HG02938 (cell line): ENCODE data around the gene ANKRD18B.
"Not testable (repeated sequence)": the region's sequence is repeated elsewhere in the genome, so short reads cannot be mapped to it uniquely, and the experiment has no call there.

Experiments used
- ATAC-seq: cut with Tn5 transposase; IDR thresholded peaks from one replicate; pipeline ENCODE4 v1.9.1; 2021; ENCODE audit warnings: mild to moderate bottlenecking, moderate library complexity; ENCODE audit not compliant: unreplicated experiment

ANKRD18B gene

DNA sequence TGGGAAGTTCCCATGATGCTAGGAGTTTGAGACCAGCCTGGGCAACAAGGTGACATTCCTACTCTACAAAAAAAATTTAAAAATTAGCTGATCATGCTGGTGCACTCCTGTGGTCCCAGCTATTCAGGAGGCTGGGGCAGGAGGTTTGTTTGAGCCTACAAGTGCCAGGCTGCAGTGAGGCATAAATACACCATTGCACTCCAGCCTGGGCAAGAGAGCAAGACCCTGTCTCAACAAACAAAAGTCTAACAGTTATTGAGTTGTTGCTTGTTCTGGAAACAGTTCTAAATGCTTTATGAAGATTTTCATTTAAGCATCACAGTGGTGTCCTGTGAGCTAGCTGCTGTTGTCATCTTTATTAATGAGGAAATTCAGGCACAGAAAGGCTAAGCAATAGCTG, 4.0 kb downstream of the ANKRD18B start:
- ATAC-seq: not testable (repeated sequence)

DNA sequence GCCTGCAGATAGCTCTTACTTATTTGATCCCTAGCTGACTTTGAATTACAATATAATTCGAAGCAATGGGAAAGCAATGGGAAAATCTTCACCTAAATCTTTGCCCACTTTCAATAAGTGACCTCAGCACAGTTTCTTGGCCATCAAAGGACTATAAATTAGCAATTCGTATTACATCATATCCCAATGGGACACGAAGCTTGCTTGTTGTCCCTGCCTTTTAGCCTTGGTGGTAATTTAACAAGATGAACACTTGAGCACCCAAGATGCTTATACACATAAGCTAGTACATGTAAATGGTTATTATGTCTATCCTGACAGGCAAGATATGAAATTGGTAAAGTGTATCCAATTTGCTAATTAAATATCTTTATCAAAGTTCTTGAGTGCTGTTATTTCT, 9.9 kb downstream of the ANKRD18B start:
- ATAC-seq: not testable (repeated sequence)

DNA sequence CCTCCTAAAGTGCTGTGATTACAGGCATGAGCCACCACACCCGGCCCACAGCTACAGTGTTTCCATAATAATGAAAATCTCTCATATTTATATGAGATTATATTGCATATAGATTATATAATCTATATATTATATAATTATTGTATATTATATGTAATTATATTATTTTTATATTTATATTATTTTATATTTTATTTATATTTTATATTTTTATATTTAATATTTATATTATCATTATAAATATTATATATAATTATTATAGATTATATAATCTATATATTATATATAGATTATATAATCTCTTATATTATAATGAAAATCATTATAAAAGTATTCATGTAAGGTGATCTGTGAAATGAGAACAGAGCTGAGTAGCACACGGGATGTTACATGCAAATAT, 11.5 kb downstream of the ANKRD18B start:
- no peak for ATAC-seq

DNA sequence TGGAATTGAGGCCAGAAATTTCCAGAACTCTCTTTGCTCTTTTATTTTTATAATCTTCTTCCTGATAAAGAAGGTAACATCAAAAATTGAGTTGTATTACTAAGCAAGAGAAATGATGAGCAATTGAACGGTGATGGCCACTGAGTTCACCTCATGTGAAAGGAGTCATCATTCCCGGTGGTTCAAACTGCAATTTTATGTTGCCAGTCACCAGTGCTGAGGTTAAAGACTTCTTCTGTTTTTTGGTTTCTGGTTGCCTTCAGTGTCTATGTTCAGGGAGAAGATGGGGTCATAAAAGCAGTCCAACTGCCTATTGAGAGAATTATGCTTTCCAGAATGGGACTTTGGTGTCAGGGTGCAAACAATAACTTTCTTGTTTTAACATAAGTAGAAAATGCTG, 19.4 kb downstream of the ANKRD18B start:
- not testable (repeated sequence) for ATAC-seq

DNA sequence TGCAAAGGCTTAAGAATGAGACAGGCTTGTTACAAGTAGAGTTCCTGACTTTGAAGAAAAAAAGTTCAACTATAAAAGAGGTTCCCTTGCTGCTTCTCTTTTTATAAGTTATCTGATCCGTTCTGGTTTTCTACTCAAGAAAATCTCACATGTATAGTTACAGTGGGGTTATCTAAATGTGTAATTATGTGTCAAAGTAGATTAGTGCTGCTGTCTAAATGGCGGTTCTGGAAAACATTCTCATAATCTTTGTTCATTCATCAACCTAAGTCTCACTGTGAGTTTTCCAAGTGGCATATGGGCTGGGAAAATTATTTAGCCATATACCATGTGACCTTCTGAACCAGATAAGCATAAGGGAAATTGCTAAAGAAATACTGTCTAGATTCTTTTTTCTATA, 21.7 kb downstream of the ANKRD18B start:
- ATAC-seq: not testable (repeated sequence)

DNA sequence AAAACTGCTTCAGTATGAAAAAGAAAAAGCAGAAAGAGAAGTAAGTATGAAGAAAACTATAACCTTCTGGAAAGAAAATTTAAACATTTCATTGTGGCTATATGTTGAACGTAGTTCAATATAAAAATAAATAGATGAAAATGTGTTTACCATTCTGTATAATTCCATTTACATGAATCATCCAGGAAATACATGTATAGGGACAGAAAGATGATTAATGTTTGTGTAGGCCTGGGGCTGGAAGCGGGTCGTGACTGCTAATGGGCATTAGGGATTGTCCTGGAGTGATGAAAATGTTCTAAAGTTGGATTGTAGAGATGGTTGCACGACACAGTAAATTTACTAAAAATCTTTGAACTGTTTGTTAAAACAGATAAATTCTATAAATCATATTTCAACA, 24.8 kb downstream of the ANKRD18B start:
- not testable (repeated sequence) for ATAC-seq

DNA sequence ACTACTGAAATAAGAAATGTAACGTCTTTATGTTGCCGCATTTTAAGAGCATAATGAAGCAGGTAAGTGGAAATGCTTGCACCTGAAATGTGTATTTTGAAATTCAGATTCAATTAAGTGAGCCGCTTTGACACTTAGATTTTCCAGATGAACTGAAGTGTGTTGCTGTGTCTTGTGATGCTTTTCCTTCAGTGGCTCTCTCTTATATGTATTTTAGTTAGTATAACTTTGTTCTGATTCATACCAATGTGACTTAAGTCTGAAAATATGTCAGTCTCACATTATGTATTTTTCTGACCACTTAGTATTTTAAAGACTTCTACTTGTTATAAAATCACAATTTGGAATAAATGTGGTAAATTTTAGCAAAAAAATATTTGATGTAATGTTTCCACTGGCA, 25.4 kb downstream of the ANKRD18B start:
- ATAC-seq: not testable (repeated sequence)

DNA sequence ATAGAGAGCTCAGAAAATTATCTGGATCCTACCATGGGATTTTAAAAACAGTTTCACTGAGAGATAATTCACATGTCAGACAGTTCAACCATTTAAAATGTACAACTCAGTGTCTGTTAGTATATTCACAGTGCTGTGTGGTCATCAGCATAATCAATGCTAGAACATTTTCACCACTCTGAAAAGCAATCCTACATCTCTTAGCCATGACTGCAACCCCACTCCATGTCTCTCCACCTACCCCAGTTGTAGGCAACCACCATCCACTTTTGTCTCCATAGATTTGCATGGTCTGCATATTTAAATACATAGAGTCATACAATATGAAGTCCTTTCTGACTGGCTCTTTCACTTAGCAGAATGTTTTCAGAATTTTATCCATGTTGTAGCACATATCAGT, 27.1 kb downstream of the ANKRD18B start:
- ATAC-seq: not testable (repeated sequence)

DNA sequence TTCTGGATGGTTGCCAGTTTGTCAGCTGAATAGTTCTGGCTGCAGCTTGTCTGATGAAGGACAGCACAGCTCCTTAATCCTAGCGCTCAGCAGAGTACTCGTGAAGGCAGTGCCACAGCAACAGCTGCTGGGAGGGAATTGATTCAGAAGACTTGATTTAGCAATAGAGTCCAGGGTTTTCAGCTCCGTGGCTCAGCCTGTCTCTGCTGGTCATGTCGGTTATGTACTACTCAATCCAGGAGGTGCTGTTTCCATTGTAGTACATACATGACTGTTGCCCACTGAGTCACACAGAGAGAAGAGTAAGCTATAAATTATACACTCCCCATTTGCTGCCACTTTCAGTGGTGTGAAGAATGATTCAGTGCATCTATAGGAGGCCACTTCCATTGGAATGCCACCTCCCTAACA, 28.3 kb downstream of the ANKRD18B start:
- ATAC-seq: not testable (repeated sequence)

DNA sequence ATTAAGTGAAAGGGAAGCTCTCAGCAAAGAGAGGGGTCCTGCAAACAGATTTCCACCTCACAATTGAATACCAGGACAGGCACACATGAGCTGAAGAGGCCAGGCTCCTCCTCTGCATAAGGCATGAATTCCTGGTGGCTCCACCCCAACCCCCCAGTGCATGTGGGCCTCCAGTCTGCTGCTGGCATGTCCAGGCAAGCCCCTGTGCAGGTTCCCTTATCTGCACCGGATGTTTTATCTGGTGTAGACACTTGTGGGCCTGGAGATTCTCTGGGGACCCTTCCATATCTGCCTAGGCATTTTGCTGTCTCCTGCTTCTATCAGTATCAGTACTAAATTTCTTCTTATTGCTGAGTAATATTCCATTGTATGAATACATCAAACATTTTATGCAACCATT, 36.2 kb downstream of the ANKRD18B start:
- not testable (repeated sequence) for ATAC-seq

DNA sequence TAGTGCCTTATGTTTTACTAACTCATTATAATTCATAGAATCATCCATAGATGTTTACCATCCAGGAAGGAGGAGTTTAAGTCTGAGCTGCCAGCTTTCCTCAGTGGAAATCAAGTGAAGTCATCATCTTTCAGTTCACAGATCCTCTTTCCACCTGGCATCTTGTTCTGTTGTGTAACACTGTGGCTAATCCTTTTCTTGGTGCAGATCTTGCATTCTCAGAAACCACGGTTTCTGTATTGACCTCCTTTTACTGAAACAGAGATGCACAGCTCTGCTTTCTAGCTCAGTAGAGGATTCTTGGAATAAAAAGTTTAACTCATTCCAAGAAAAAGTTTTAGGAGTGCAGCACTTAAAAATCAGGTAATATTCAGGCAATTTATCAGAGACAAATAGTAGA, 38.1 kb downstream of the ANKRD18B start:
- ATAC-seq: not testable (repeated sequence)

DNA sequence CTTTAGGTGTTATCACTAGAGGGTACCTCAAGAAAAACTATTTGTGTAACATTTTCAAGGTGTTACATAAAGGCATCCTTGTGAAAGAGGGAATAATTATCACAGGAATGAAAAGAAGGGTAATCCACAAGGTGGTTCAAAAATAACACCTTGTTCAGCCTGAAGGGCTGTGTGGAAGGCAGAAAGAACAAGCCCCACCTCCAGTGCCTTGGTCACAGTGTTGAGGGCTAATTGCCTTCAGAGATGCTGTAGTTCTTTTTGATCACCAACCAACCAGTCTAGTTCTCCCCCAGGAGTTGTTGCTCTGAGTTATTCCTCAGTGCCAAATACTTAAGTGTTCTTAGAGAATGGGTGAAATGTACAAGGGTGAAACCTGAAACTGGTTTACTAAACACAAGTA, 43.7 kb downstream of the ANKRD18B start:
- ATAC-seq: not testable (repeated sequence)

DNA sequence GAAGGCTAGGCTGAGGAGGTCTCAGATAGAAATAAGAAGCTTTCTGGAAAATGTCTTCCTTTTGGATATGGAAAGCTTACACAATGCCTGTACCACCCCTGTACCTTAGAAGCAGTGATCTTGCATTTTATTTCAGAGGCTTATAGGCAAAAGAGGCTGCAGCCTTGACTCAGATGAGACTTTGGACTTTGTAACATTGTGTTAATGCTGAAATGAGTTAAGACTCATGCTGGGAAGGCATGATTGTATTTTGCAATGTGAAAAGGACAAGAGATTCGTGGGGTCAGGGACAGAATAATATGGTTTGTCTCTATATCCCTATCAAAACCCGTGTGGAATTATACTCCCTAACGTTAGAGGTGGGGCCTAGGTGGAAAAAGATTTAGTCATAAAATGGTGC, 53.7 kb downstream of the ANKRD18B start:
- not testable (repeated sequence) for ATAC-seq

DNA sequence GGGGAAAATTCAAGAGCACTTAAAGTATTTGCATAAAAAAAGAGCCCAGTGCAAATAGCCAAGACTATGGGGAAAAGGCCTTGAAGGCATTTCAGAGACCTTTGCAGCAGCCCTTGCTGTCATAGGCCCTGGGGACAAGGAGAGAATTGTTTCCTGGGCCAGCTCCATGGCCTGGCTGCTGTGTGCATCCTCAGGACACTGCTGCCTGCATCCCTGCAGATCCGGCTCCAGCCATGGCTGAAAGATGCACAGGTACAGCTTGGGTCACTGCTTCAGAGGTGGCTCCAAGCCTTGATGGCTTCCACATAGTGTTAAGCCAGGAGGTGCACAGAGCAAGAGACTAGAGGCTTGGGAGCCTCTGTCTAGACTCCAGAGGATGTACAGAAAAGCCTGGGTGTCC, 55.9 kb downstream of the ANKRD18B start:
- not testable (repeated sequence) for ATAC-seq

DNA sequence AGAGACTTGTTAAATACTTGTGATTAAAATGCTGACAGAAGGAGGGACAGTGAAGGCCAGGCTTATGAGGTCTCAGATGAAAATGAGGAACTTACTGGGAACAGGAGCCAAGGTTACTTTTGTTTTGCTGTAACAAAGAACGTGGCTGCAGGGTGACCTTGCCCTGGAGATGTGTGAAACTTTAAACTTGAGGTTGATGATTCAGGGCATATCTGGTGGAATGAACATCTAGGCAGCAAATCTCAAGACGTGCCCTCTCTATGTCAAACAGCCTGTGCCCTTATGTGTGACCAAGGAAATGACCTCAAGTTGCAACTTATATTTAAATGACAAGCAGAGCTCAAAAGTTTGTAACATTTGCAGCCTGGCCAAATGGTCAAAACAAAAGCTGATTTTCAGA, 58.6 kb downstream of the ANKRD18B start:
- ATAC-seq: not testable (repeated sequence)

DNA sequence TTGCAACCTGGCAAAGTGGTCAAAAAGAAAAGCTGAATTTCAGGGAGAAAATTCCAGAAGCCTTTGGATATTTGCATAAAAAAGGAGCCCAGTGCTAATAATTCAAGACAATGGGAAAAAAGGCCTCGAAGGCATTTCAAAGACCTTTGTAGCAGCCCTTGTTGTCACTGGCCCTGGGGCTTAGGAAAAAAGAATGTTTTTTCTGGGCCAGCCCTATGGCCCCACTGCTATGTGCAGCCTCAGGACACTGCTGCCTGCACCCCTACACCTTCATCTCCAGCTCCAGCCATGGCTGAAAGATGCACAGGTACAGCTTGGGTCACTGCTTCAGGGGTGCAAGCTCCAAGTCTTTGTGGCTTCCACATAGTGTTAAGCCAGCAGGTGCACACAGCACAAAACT, 62.1 kb downstream of the ANKRD18B start:
- ATAC-seq: not testable (repeated sequence)

DNA sequence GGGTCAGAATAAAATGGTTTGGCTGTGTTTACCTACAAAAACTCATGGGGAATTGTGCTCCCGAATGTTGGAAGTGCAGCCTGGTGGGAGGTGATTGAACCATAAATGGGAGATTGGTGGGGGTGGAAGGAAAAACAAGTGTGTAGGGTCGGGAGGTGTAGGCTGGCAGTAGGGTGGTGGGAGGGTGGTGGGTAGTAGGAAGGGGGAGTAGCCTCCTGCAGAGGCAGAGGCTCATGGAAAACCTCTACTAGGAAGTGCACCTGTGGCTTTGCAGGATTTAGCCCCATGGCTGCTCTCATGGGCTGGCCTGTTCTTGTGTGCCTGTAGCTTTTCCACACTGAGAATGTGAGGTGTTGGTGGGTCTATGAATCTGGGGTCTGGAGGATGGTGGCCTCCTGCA, 63.7 kb downstream of the ANKRD18B start:
- ATAC-seq: not testable (repeated sequence)

DNA sequence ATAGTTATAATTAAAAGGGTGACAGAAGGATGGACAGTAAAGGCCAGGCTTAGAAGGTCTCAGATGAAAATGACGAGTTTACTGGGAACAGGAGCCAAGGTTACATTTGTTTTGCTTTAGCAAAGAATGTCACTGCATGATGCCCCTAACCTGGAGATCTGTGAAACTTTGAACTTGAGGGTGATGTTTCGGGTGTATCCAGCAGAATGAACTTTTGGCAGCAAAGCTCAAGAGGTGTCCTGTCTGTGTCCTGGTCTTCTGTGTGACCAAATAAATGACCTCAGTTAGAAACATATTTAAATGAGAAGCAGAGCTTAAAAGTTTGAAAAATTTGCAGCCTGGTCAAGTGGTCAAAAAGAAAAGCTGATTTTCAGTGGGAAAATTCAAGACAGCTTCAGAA, 64.8 kb downstream of the ANKRD18B start:
- not testable (repeated sequence) for ATAC-seq

DNA sequence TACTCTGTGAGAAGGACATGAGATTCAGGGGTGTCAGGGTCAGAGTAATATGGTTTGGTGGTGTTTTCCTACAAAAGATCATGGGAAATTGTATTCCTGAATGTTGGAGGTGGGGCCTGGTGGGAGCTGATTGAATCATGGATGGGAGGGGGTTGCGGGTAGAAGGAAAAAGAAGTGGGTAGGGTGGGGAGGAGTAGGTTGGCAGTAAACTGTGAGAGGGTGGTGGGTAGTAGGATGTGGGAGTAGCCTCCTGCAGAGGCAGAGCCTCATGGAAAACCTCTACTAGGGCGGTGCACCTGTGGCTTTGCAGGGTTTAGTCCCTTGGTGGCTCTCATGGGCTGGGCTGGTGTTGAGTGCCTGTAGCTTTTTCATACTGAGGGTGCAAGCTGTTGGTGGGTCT, 66.8 kb downstream of the ANKRD18B start:
- not testable (repeated sequence) for ATAC-seq

DNA sequence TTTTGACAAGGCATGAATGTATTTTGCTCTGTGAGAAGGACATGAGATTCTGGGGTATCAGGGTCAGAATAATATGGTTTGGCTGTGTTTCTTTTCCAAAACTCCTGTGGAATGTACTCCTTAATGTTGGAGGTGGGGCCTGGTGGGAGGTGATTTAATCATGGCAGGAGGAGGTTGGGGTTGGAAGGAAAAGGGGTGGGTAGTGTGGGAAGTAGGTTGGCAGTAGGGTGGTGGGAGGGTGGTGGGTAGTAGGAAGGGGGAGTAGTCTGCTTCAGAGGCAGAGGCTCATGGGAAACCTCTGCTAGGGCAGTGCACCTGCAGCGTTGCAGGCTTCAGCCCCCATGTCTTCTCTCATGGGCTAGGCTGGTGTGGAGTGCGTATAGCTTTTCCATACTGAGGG, 72.9 kb downstream of the ANKRD18B start:
- not testable (repeated sequence) for ATAC-seq

DNA sequence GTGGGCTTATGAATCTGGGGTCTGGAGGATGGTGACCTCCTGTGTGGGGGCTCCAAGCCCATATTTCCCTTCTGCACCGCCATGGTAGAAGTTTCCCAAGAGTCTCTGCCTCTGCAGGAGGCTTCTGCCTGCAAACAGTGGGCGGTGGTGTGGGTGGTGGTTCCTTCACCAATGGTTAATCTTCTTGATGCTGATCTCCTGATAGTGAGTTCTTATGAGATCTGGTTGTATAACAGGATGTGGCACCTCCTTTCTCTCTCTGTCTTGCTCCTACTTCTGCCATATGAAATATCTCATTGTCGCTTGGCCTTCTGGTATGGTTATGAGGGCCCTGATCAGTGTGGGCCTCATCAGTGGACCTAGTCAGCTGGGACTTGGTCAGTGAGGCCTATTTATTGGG, 73.3 kb downstream of the ANKRD18B start:
- not testable (repeated sequence) for ATAC-seq

DNA sequence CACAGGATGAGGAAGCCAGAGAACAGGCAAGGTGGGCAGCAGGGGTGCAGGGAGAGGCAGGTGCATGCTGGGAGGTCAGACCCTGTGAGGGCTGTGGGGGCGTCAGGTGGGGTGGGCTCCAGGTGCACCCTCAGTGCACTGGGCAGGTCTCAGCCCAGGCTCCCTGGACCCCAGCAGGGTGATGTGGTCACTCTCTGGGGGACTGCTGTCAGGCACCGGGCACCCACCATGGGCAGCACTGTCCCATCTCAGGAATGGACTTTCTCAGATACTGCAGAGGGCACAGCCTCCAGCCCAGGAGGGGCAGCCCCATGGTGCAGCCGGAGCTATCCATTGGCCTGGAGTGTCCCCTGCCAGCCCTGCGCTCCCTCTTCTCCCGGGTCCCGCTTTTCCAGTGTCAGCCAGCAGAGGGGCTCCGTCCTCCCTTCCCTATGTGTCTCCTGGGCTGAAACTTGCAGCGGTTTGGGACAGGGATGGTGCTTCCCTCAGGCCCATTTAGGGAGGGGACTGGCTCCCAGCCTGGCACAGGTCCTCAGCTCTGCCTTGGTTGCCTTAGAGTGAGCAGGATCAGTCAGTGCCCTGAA, 74.8 kb downstream of the ANKRD18B start:
- ATAC-seq: not testable (repeated sequence)

DNA sequence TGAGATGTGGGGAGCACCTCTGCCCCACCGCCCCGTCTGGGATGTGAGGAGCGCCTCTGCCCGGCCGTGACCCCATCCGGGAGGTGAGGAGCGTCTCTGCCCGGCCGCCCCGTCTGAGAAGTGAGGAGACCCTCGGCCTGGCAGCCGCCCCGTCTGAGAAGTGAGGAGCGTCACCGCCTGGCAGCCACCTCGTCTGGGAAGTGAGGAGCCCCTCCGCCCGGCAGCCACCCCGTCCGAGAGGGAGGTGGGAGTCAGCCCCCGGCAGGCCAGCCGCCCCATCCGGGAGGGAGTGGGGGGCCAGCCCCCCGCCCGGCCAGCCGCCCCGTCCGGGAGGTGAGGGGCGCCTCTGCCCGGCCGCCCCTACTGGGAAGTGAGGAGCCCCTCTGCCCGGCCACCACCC, 76.9 kb downstream of the ANKRD18B start:
- ATAC-seq: not testable (repeated sequence)
